Fibroblast of lung (primary cell): ENCODE results near the gene KIF6.

Source experiments
- EZH2 ChIP-seq: IDR thresholded peaks from 2 replicates; pipeline ENCODE4 v1.5.1; 2012; ENCODE audit warnings: low read length, control low read depth, mild to moderate bottlenecking; ENCODE audit errors: missing control alignments
- TF ChIP-seq, protein P1 (sequence below), 2 donors: IDR thresholded peaks in 1 of 2; conservative IDR thresholded peaks in 1 of 2; 1 replicate in 1 of 2; 2 replicates in 1 of 2; pipeline ENCODE4 v1.5.1; 2011 to 2012; ENCODE audit warnings: low read length in 2 of 2, control low read depth in 1 of 2, inconsistent platforms in 1 of 2, low read depth in 1 of 2, mild to moderate bottlenecking in 1 of 2

DNA sequence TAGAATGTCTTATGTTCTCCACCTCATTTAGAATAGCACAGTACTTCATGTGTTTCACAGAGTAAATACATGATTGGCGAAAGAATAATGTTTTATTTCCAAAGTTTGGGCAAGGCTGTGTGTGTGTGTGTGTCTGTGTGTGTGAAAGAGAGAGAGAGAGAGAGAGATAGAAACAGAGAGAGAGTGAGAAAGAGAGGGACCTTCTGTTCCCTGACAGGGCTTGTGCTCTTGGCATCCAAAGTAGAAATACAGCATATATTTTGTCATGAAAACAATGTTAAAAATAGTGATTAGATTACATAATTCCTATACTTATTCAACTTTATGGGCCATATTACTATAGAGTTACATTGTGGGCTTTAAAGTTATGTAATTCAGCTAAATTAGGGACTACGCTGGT is 201.2 kb downstream of the KIF6 start:
- TF ChIP-seq, protein P1, sequence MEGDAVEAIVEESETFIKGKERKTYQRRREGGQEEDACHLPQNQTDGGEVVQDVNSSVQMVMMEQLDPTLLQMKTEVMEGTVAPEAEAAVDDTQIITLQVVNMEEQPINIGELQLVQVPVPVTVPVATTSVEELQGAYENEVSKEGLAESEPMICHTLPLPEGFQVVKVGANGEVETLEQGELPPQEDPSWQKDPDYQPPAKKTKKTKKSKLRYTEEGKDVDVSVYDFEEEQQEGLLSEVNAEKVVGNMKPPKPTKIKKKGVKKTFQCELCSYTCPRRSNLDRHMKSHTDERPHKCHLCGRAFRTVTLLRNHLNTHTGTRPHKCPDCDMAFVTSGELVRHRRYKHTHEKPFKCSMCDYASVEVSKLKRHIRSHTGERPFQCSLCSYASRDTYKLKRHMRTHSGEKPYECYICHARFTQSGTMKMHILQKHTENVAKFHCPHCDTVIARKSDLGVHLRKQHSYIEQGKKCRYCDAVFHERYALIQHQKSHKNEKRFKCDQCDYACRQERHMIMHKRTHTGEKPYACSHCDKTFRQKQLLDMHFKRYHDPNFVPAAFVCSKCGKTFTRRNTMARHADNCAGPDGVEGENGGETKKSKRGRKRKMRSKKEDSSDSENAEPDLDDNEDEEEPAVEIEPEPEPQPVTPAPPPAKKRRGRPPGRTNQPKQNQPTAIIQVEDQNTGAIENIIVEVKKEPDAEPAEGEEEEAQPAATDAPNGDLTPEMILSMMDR (conservative IDR thresholded peaks at IDR 0.05 in 1 of 2, IDR thresholded peaks at IDR 0.05 in 1 of 2; ENCODE audit: low read depth in 1 of 2, low read length in 2 of 2) = no peak
- TF ChIP-seq EZH2 = no peak
